Heart left ventricle (tissue), 16 donors: ENCODE measurements around the gene PCSK5. TPM values are rescaled to one million over a fixed set of nuclear protein-coding genes. Genes with fewer than 3 reads are reported as not detected.

Source experiments
- ATAC-seq, 4 donors: fragments of 200-7000 bp; cut with Tn5 transposase; one replicate each; pipeline ENCODE4 v1.9.1; 2020 to 2022; ENCODE audit warnings: moderate library complexity in 4 of 4, mild to moderate bottlenecking in 3 of 4, moderate number of reproducible peaks in 1 of 4
- DNase-seq, 5 donors: peaks; one replicate each; pipeline ENCODE4 v3.0.0-alpha.2; 2020
- H3K27ac ChIP-seq, 12 donors: fragments of 200-600 bp; sonication (generic) in 4 of 12; one replicate each; pipeline versions ENCODE4 v1.5.0 to v1.8.0; 2016 to 2022; ENCODE audit warnings: mild to moderate bottlenecking in 2 of 12
- H3K27me3 ChIP-seq, 9 donors: fragments of 200-600 bp; sonication (generic) in 2 of 9; one replicate each; pipeline versions ENCODE4 v1.5.1 to v1.8.0; 2016 to 2022; ENCODE audit warnings: mild to moderate bottlenecking in 3 of 9
- H3K36me3 ChIP-seq, 9 donors: fragments of 200-600 bp; sonication (generic) in 2 of 9; one replicate each; pipeline versions ENCODE4 v1.5.0 to v1.8.0; 2018 to 2022; ENCODE audit warnings: mild to moderate bottlenecking in 2 of 9
- H3K4me1 ChIP-seq, 12 donors: fragments of 200-600 bp; sonication (generic) in 4 of 12; one replicate each; pipeline versions ENCODE4 v1.5.0 to v1.8.0; 2016 to 2022; ENCODE audit warnings: mild to moderate bottlenecking in 3 of 12
- H3K4me3 ChIP-seq, 12 donors: fragments of 200-600 bp; sonication (generic) in 4 of 12; one replicate each; pipeline versions ENCODE4 v1.5.0 to v1.8.0; 2017 to 2022; ENCODE audit warnings: mild to moderate bottlenecking in 9 of 12, moderate library complexity in 4 of 12
- H3K9me3 ChIP-seq, 12 donors: fragments of 200-600 bp; sonication (generic) in 4 of 12; one replicate each; pipeline versions ENCODE4 v1.5.0 to v1.8.0; 2016 to 2022; ENCODE audit warnings: mild to moderate bottlenecking in 1 of 12
- CTCF ChIP-seq, 12 donors: fragments of 200-600 bp; sonication (generic) in 4 of 12; IDR thresholded peaks; one replicate each; pipeline versions ENCODE4 v1.5.0 to v1.8.0; 2018 to 2022; ENCODE audit warnings: antibody characterized with exemption in 12 of 12, mild to moderate bottlenecking in 5 of 12
- POLR2A ChIP-seq, 2 donors: fragments of 450-650 bp; IDR thresholded peaks; one replicate each; pipeline ENCODE4 v1.6.1; 2017; ENCODE audit warnings: antibody characterized with exemption in 2 of 2, mild to moderate bottlenecking in 2 of 2, moderate library complexity in 2 of 2
- WGBS, 4 donors: extraction: QIAGEN DNeasy Blood & Tissue Kit in 2 of 4; methylation state at CpG; one replicate each; pipeline versions ENCODE4 v1.1.5 to v1.1.7; 2013 to 2018; 5-methylcytosine and 5-hydroxymethylcytosine counted together
- intact Hi-C, 10 donors: fragments of 100-400 bp; cut with DNase I; formaldehyde crosslinking; loops; one replicate each; pipeline versions ENCODE4 v1.11.1 to v1.14.2; 2022
- polyA plus RNA-seq, 2 donors: library from polyadenylated mRNA; stranded (reverse); fragments of 200-250 nt; gene quantifications; one replicate each; pipeline ENCODE4 v1.2.3, GENCODE V29; 2013
- total RNA-seq, 9 donors: library from RNA; depleted of rRNA in 2 of 9; stranded (reverse); fragments of >200 nt in 2 of 9; fragmentation: NEBNext Ultra II Directional in 3 of 9; extraction: Animal tissue kit (Norgen Biotek cat#: 25700) in 3 of 9; gene quantifications; one replicate each; pipeline versions ENCODE4 v1.1.0 to v1.2.4, GENCODE V29; 2016 to 2023
- donor health status: ischemic (EF 13 %, LVEDD 7.1; RV severe dilation, severe dysfunction).
- donor health status: healthy with polysubstance abuse.
- donor health status: DM: no; HTN: yes; CAD: no.
- donor health status: DM: no; HTN: no; CAD: no.
- donor health status: ischemic (EF 25% LVEDD 6.9; RV normal size, moderate dysfunction).
- donor health status: ischemic (EF 25% LVEDD 5.7; RV mildly dilated, moderate dysfunction).
- donor health status: healthy.
- donor health status: DM: yes; HTN: yes; CAD: no.
- donor health status: ischemic (EF 35%, LVEDD 5.7; RV mildly dilated, moderate dysfunction).
- donor health status: nonischemic (EF 11% LVEDD 7.7; RV severe dilation, severe dysfunction).
- donor health status: DM: yes; HTN: yes; CAD: no.
- donor health status: PGD.
- donor health status: ischemic (EF 29% LVEDD 5.4; RV normal size, mild dysfunction).
- donor health status: nonischemic (EF 23%, LVEDD 6.1; RV moderate dilation, normal function).

Gene PCSK5
- total and polyA plus RNA-seq, 11 donors, result 1.3 to 13.6 (median 5.9) TPM

- Histone ChIP-seq H3K36me3 (no peaks in the 10 kb centered on the region), H3K4me3 (no peak overlapping the region), H3K9me3 (no peaks in the 10 kb centered on the region), H3K27me3 (no peaks in the 10 kb centered on the region), H3K27ac (no peak overlapping the region), H3K4me1 (peaks cover 0 to 10% (median 0%) of the 10 kb centered on the region in 12 donors)
- no peak for TF ChIP-seq POLR2A (IDR thresholded peaks at IDR 0.05)
- TF ChIP-seq CTCF (IDR thresholded peaks at IDR 0.05), result no peak
- ATAC-seq (no peak), DNase-seq (no peak)
- 82 to 95% (median 88%) methylated on average over 3 of the region's 3 CpGs for WGBS, 4 donors
- intact Hi-C loops, result no loop called here
Observed at GRCh38 chr9:76363032-76363395, 472.5 kb downstream of the PCSK5 start.

- no peaks in the 10 kb centered on the region for H3K36me3 ChIP-seq
- no peaks in the 10 kb centered on the region for H3K27me3 ChIP-seq
- peak in 3 of 4 donors; percentile 75 to 78 (median 77) for ATAC-seq
- peaks cover 0 to 13% (median 4%) of the 10 kb centered on the region in 12 donors for H3K4me1 ChIP-seq
- H3K4me3 ChIP-seq, result no peak overlapping the region
- intact Hi-C loops, result no loop called here
- no peak for TF ChIP-seq POLR2A (IDR thresholded peaks at IDR 0.05)
- TF ChIP-seq CTCF (IDR thresholded peaks at IDR 0.05), result no peak
- no peak for DNase-seq
- no peak overlapping the region for H3K27ac ChIP-seq
- 17 to 29% (median 24%) methylated on average over 1 of the region's 1 CpG for WGBS, 4 donors
- H3K9me3 ChIP-seq, result no peaks in the 10 kb centered on the region
Observed at GRCh38 chr9:76365028-76365427, 474.6 kb downstream of the PCSK5 start.

GRCh38 chr9:76366275-76366674 is 475.8 kb downstream of the PCSK5 start:
- intact Hi-C loops, result no loop called here
- no peak for ATAC-seq
- no peaks in the 10 kb centered on the region for H3K36me3 ChIP-seq
- no peaks in the 10 kb centered on the region for H3K27me3 ChIP-seq
- DNase-seq, result no peak
- no peaks in the 10 kb centered on the region for H3K9me3 ChIP-seq
- 66 to 86% (median 71%) methylated on average over 4 of the region's 4 CpGs for WGBS, 4 donors
- TF ChIP-seq POLR2A (IDR thresholded peaks at IDR 0.05), result no peak
- no peak for TF ChIP-seq CTCF (IDR thresholded peaks at IDR 0.05)
- H3K27ac ChIP-seq, result no peak overlapping the region
- peaks cover 0 to 14% (median 4%) of the 10 kb centered on the region in 12 donors for H3K4me1 ChIP-seq
- no peak overlapping the region for H3K4me3 ChIP-seq

- DNase-seq, result peak in 3 of 5 donors; percentile 25 to 36 (median 28)
- intact Hi-C loops, result no loop called here
- no peaks in the 10 kb centered on the region for H3K27me3 ChIP-seq
- H3K36me3 ChIP-seq, result no peaks in the 10 kb centered on the region
- TF ChIP-seq POLR2A (IDR thresholded peaks at IDR 0.05) (no peak), CTCF (IDR thresholded peaks at IDR 0.05) (no peak)
- no peak overlapping the region for H3K4me3 ChIP-seq
- ATAC-seq, result no peak
- peaks cover 0 to 44% (median 19%) of the 10 kb centered on the region in 12 donors for H3K4me1 ChIP-seq
- WGBS, 4 donors, result 24 to 38% (median 30%) methylated on average over 4 of the region's 4 CpGs
- no peaks in the 10 kb centered on the region for H3K9me3 ChIP-seq
- H3K27ac ChIP-seq, result no peak overlapping the region
Observed at GRCh38 chr9:76369583-76369982, 479.1 kb downstream of the PCSK5 start.
